ENCODE data around the gene GJC2.

DNA sequence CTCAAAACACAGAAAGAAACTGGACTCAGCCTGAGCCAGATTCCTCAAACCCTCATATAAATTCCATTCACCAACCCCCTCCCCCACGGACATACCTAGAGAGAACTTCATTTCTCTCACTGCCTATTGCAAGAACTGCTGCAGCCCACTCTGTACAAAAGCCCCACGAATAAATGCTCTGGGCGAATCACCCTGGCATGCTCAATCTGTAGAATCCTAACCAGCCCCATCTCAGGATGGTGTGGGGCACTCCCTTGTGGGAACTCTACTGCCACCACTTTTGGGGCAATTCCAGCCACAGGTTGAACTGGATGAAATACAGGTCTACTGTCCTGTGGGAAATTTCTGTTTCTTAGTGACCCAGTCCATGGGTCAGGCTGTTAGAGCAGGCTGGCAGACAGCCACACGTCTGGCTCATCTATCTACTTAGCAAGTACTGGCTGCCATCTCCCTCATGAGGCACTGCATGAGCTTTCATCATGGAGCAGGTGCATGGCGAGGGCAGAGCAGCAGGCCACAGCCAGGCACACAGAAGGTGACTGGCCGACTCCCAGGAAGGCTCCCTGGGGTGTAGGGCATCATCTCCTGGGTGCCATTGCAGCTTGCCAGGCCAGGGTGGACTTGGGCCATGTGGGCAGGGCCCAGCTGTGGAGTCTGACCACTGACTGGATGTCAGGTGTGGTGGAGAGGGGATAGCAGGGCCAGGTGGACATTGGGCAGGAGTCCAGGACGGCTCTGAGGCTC is 45.0 kb upstream of the GJC2 start:
- TF ChIP-seq POLR2AphosphoS5 (IDR thresholded peaks at IDR 0.05; ENCODE audit: low read depth, low read length) (no peak), POLR2A (IDR thresholded peaks at IDR 0.05; ENCODE audit: low read depth, low read length) (0 out of 2 replicates have a peak, but pooled peaks have one; percentile 17), TAF1 (IDR thresholded peaks at IDR 0.05; ENCODE audit: borderline replicate concordance, low read depth, low read length) (no peak)
